GM19468 (cell line): ENCODE results near the gene EFNB2.
A peak's percentile ranks its signal among the peaks of the same experiment; 100 is the strongest.

Experiments used
- ATAC-seq: cut with Tn5 transposase; IDR thresholded peaks from one replicate; pipeline ENCODE4 v1.9.1; 2021; ENCODE audit warnings: mild to moderate bottlenecking, moderate library complexity, moderate number of reproducible peaks; ENCODE audit not compliant: unreplicated experiment; ENCODE audit errors: extremely low read depth

Gene EFNB2

DNA sequence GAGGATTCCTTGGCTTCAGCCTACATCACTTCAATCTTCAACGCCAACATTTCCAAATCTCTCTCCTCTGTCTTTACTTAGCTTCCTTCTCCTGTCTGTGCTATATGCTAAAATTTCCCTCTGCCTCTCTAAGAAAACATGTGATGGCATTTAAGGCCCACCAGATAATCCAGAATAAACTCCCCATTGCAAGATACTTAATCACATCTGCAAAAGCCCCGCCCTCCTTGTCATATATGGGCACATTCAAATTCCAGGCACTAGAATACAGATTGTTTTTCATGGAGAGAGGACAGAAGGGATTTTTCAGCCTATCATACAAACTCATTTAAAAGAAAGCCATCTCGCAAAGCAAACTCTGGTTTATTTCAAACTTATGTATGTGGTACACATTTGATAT is 16.3 kb upstream of the EFNB2 start:
- no peak for ATAC-seq

DNA sequence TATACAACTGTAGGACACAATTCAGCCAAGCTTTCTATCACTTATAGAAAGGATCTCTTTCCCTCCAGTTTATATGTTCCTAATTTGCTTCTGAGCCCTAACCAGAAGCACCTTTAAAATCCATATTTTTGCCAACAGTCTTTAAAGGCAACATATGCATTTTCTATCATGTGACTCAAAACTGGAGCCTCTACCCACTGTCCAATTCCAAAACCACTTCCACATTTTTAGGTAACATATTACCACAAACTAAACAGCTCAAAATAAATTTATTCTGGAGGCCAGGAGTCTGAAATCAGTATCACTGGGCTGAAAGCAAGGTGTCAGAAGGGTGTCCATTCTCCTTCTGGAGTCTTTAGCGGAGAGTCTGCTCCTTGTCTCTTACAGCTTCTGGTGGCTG is 15.9 kb upstream of the EFNB2 start:
- no peak for ATAC-seq

DNA sequence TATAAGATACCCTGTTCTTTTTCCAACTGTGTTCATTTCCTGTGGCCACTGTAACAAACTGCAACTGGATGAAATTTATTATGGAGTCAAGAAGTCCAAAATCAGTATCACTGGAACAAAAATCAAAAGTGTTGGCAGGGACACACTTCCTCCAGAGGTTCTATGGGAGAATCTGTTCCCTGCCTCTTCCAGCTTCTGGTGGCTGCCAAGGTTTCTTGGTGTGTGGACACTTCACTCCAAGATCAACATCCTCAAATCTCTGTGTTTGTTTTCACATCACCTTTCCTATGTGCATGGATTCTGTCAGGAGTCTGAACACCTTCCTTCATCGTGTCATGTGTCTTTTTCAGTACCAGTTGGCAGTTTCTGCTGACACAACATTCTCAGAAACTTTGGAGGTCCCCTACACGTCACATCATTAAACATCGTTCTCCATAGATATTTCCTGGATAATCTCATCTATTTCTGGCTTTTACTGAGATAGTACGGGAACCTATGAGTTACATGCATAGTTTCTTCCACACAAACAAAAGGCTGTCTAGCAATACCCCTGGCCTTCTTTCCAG is 15.2 kb upstream of the EFNB2 start:
- ATAC-seq = no peak

DNA sequence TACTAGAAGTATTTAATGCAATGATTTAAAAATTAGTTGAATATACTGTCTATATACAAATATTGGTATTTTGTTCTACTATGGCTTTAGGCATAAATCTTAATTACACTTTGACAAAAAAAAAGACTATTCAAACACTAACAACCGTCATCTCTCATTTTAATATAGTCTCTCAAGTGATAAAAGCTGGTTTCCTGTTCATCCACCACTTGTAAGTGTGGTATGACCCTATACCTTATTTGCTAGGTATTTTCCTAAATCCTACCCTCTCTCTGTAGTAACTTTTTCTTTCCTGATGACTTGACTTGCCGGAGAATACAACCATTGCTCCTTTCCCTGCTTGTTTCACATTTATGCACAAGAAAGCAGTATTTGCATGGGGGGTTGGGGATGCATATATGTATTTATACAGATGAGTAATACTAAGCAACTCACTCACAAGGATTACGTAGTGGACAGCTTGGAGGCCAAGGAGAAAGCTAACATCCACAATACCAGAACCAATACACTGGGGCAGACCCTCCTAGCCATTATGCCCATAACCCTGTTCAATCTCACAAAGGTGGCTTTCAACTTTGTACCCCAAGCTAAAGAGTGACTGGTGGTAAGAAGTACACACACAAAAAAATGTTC is 12.7 kb upstream of the EFNB2 start:
- no peak for ATAC-seq

DNA sequence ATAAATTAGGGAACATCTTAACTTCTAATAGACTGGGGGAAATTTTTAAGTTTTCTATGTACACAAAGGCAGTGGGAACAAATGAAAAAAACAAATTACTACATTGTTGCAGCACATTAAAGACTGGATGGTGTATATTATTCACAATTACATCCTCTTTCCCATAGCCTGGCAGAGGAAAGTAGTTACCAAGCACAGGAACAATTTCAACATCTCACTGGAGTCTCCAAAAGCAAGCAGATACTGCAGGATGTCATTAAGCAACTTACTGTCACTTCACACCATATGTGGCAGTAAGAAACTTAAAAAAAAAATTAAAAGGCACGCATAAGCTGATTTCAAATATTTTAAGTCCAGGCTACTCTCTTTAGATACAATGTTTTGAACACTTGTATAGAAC is 6.4 kb upstream of the EFNB2 start:
- no peak for ATAC-seq

DNA sequence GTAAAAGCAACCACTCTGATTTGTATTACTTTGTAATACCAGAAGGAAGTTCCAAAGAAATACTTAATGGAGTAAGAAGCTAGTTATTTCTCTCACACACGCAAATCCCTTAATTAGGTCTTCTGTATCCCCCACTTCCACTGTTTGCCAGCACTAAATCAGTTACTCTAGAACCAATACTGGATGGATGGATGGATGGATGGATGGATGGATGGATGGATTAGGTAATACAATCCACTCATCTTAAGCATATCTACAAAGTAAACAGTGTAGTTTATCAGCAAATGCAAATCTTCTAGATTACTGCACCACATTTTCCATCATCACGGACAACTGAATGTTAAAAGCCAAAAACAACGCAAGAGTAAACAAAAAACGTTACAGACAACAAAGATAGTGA is 5.2 kb upstream of the EFNB2 start:
- no peak for ATAC-seq

DNA sequence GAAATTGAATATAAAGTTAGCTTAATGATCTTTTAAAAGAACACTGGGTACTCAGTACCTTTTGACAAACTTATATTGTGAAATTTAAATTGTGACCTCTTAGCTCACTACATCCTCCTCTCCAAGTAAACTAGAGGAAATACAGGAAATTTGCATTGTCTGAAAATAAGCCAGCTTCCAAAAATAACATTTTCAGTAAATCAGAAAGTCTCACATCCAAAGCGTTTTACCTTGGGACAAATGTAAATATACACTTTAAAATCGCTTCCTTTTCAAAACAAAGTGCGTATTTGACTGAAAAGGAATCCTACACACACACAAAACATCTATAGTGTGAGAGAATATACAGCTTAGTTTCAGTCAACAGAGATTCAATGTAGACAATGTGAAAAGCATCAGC is 2.1 kb upstream of the EFNB2 start:
- no peak for ATAC-seq

DNA sequence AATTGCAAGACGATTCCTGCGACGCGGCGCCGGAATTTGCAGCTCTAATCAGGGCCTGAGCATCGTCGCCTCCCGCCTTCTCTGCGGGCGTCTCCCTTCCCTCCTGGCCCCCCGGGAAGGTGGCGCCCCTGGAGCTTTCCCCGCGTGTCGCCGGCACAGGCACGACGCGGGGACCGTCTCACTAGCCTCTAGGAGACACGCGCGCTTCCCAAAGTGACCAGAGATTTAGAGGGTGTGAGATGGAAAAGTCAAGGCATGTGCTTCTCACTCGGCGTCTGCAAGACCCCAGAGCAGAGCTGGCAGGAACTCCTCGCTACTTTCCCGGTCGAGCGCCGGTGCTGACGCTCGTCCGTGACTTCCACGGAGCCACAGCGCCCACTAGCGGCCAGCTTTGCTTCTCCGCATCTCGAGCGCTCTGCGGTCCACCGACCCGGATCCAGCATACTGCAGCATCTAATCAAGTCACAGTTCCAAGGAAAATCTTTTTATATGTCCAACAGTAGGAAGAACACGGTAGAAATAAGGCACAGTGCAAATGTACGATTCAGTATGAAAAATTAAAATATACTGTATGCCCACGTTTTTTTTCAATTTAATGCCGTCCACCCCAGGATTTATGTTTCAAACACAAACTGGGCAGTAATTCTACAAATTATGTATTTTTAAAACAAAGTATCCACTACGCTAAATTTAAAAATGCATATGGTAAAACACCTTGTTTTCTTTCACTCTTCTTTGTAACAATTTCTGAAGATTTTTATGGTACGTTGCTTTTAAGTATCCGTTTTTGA is 977 bp upstream of the EFNB2 start:
- ATAC-seq = peak; percentile 4

DNA sequence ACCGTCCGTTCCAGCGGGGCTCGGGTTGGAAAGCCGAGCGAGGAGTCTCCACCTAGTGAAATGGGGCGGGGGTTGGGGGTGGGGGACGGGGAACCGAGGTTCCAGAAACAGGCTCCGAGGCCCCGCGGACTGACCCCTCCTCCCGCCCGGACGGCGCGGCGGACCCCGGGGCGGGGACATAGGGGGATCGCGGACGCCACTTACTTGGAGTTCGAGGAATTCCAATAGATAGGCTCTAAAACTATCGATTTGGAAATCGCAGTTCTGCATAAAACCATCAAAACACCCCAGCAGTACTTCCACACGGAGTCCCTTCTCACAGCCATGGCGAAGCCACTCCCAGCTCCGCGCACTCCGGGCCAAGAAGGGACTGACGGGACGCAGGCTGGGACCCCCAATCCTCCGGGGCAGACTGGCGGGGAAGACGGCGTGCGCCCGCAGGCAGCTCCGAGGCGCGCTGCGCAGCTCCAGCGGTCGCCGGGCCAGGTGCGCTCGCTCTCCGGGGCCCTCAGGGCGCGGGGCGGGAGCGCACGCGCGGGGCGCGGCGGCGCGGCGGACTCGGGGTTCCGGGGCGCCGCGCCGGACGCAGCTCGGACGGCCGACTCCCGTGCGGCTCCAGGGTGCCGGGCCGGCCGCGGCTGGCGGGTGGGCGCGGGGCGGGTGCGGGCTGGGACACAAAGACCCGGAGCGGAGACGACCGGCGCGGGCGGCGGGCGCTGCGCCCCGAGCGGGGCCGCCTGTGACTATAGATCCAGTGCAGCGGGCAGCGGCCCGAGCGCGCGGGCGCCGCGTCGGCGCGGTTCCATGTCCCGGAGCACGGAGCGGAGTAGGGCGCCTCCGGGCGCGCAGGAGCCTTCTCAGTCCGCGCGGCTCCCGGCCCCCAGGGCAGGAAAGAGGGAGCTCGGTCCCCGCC is 567 bp downstream of the EFNB2 start:
- peak; percentile 10 for ATAC-seq

DNA sequence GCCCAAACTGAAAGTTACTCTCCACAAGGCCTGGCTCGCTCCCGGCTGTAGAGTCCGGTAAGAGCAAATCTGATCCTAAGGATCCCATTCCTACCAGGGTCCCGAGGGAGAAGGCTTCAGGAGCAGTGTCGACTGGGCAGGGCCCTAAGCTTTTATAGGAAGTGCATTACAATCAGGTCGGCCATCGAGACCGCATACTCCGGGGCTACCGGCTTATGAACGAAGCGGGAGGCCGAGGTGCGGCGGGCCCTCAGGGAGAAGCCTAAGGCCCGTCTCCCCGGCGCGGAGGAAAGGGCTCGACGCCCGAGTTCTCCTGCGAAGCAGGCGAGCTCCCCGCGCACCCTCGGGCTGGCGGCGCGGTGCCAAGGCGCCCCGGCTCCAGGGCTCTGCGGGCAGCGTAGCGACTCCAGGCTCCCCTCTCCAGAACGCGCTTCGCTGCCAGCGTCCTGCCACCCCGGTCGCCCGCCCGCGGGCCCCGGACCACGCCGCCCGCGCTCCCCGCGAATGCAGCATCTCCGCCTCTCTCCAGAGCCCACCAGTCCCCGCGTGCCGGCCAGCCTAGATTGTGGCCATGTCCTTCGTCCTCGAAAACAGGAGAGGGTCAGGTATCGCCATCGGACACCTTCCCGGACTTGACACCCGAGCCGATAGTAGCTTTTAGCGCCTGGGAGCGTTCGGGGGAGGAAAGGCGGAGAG is 1.4 kb downstream of the EFNB2 start:
- ATAC-seq = no peak

DNA sequence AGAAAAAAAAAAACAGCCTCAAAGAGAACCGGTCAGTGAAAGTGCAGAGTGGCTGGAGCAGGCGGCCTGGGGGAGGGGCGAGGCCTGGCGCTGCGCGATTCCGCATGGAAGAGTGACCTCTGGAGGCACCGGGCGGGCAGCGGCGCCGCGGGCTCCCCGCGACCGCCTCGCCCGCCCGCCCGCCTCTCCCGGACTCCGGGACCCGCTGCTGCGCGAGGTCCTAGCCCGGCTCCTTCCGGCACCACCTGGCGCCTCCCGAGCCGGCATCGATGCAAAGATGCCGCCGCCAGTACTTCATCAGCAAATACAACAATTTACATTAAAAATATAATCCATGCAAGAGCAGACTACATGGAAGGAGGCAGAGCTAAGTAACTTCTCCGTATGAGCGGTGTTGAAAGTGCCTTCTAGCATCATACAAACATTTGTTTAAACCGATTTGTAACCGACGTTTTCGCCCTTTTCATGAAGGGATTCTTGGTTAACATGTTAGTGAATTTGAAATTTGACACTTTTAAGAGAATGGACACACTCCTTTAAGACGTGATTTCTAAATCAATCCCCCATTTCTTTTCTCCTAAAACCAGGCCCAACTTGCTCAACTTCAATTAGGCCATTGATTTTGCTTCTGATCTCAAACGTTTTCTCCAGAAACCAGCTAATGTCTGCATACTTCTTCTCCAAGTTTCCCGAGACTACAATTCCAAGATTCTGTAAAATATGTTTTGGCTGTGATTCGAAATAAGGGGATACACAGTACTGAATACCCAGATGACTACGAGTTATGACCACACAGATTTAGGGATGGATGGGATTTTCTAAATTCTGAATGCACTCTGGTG is 2.1 kb downstream of the EFNB2 start:
- no peak for ATAC-seq

DNA sequence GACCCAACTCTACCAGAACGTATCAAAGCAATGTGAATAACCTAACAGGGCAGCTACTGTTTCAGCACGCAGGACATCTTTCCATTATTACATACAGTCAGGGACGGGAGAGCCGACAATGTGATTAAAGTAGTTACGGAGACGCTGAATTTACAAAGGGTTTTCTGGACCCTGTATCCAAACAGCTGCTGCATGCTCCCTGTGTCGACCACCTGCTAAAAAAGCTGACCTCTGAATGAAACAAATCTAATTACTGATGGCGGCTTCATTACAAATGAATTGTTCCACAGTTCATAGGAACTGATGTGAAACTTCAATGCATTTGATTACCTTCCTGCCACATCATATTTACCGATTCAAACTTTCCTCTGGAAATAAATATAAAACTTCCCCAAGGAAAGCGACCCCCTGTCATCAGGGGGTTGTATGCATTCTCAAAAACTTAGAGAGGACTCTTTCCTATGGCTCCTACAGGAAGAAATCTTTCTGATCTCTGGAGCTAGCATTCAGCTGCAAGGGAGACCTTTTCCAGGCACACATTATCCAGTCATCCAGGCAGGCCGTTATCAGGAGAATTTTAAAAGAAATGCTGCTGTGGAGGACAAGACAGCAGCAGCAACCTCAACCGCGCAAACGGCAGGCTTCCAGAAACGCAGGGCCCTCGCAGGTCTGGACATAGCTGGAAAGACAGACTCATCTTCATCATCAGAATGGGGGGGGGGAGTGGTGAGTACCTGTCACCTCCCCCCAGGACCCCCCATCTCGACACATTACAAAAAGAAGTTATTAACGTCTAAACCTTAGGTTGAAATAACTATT is 3.1 kb downstream of the EFNB2 start:
- no peak for ATAC-seq

DNA sequence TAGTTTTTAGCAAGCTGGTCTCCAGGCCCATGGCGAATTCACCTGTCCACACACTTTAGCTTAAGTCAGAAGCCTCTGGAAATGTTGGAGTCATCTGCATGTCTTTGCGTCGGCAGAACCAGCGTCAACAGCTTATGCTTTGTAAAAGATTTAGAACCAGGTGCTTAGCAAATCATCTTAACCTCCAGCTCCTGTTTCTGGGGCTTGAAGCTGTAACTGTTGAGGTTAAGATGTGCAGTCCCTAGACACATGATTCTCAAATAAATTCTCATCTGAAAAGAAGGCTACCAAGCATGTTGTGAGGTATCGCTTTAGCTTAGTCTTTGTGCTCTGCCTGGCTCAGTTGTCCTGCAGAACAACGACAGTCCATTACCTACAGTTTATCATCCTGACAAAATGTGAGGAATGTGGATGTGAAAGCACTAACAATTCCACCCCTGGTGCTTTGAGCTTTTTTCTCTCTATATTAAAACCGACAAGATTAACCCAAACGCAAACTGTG is 4.4 kb downstream of the EFNB2 start:
- no peak for ATAC-seq

DNA sequence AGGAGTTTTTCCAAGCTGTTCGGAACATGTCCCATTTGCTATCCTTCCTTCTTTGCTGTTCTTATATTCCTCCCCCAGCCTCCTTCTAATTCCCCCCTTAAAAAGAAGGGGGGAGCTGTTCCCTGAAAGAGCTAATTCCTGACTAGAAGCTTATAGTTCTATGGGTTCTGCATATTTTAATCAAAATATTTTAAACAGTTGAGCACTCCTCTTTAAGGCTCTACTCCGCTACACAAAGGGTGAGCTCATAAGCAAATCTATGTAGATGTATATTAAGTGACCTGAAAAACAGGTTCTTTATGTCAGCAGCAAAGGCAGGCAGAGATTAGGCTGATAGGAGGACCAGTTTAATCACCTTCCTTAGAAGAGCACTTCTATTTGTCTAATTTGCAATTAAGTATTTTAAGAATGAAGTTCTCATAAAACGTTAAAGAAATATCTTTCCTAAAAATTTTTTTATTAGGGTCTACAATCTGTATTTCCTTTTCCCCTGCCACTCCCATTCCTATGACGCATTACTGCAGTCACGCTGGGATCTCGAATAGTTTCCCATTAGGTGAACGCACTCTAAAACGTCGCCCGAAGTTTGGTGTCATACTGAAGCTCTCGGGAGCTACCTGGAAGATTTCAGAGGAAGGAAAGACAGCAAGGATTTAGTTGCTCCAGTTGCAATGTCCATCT is 5.2 kb downstream of the EFNB2 start:
- no peak for ATAC-seq

DNA sequence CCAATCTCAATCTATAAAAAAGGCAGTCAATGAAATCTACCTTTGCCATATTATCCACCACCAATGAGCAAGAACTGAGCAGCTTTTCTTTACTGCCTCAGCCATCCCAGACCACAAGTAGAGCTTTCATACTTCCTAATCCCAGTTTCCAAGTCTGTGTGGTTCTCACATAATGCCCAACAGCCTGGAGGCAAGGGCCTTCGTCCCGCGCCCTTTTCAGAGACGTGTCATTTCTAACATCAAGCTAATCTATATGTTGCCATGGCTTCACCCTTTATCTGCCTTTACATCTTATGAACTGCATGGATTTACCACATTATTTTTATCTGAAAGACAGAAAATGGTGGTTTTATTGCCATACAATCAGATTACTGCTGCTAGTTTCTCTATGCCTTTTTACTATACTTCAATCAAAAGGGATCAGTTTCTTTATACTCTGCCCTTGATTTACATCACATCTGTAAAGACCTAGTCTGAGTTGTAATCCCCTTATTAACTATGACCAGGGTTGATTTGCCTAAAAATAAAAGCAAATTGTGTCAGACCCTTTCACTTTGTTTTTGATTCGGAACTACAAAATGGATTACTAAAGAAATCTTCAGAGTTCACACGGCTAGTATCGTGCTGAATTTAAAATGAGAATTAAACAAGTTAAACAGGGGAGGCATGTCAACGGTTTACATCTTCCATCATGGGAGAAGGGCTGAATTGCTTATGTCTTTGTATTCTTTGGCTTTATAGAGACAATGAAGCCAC is 5.9 kb downstream of the EFNB2 start:
- no peak for ATAC-seq

DNA sequence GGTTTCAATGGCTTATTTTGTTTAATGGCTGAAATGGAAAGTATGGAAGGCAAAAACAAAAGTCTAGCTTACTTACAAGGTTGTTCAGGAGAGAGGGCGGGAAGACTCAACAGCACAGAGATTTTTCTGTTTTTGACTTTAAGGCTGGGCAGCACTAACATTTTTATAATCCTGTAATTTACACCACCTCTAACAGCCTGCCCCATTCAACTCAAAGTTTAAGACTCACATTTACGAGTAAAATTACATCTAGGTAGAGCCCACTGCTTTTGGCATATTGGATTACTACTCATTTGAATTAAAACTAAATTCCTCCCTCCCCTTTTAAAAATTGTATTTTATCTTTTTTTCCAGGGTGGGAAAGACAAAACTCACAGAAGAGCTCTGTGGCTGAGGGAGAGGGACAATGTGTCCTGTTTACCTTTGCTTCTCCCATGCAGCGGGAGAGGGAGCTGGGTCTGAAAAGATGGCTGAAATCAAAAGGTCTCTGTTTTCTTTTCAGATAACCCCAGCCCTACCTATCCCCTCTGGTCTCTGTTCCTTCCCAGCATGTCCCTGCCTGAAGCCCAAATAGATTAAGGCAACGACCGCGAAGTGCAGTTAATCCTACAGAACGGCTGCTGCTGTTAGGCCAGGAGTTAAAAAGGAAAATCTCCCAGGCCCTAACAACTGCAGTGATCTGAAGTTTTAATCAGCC is 6.6 kb downstream of the EFNB2 start:
- ATAC-seq = no peak
